Measurements from ENCODE around the gene MLLT10.
"Not testable (repeated sequence)": the region's sequence is repeated elsewhere in the genome, so short reads cannot be mapped to it uniquely, and the experiment has no call there.

MLLT10 gene

GRCh38 chr10:21628645-21629044 lies 94.6 kb downstream of the MLLT10 start:
- DNase-seq (ENCODE audit: low read depth in 1 of 2, low spot score in 1 of 2) = not testable (repeated sequence)

- DNase-seq (ENCODE audit: low read depth in 1 of 2, low spot score in 1 of 2) = no peak
These were observed 100.8 kb downstream of the MLLT10 start for GRCh38 chr10:21634599-21635365.

DNA sequence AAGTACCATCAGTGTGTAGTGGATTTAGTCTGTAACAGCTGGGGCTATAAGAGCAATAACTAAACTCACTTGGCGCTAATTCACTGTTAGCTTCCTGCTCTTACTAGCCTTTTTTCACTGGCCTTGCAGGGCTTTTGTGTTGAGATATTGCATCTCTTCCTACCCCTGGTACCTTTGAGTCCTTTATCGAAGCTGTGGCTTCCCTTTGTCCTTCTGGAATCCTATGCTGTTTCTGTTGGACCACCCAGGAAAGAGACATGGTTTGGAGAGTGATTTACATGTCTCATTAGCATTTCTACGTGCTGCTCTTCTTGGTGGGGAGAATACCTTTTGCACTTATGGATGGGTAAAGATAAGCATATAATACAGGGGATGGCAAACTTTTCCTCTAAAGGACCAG lies 103.8 kb downstream of the MLLT10 start:
- DNase-seq (ENCODE audit: low read depth in 1 of 2, low spot score in 1 of 2) = no peak

DNA sequence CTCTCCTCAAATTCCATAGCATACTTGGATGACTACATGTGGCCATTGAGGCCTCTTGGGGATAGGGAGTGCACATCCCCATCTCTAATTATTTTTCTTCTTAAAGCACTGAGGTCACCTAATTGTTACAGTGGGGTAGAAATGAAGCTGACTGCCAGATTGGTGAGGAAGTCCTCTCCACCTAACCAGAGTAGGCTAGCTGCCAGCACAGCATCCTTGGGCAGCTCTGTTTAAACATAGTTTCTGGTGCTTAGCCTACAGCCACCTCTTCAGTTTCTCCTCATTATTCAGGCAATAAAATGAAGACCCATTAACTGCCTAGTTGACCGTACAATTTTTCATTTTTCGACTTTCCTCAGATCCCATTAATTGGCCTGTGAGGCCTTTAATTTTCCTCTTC lies 104.6 kb downstream of the MLLT10 start:
- DNase-seq (ENCODE audit: low read depth in 1 of 2, low spot score in 1 of 2) = no peak

DNA sequence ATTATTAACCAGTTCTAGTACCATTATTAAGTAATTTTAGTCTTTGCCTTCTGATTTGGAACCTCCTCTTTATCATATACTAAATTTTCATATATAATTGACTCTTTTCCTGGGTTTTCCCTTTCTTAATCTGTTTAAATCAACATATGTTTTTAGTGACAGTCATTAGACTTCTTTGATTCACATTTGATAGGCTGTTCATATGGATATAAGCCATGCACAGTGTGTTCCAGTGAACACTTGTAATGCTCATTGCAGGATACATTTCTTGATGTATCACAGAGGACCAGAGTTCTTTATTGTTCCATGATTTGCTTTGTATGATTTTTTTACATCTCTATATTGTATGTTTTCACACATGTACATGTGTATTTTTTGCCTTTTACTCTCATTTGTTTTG lies 114.0 kb downstream of the MLLT10 start:
- DNase-seq (ENCODE audit: low read depth in 1 of 2, low spot score in 1 of 2) = no peak

DNA sequence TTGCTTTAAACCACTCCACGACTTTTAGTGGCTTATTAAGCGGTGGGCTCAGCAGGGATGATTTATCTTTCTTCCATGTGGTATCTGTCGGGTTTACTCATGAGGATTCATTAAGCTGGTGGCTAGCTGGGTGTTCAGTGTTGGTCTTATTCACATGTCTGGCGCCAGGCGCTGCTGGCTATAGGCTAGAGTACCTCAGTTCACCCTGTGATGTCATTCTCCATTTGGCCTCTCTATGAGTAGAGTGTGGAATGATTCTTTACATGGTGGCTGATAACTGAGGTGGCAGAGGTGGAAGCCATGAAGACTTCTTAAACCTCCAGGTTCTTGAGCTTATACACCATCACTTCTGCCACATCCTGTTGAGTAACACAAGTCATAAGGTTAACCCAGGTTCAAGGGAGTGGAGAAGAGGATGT lies 115.4 kb downstream of the MLLT10 start:
- no peak for DNase-seq (ENCODE audit: low read depth in 1 of 2, low spot score in 1 of 2)

GRCh38 chr10:21650353-21650752 lies 116.3 kb downstream of the MLLT10 start:
- DNase-seq (ENCODE audit: low read depth in 1 of 2, low spot score in 1 of 2) = no peak

GRCh38 chr10:21655236-21655635 lies 121.2 kb downstream of the MLLT10 start:
- no peak for DNase-seq (ENCODE audit: low read depth in 1 of 2, low spot score in 1 of 2)

- DNase-seq (ENCODE audit: low read depth in 1 of 2, low spot score in 1 of 2) = no peak
These were observed 121.7 kb downstream of the MLLT10 start for GRCh38 chr10:21655687-21656086.

DNA sequence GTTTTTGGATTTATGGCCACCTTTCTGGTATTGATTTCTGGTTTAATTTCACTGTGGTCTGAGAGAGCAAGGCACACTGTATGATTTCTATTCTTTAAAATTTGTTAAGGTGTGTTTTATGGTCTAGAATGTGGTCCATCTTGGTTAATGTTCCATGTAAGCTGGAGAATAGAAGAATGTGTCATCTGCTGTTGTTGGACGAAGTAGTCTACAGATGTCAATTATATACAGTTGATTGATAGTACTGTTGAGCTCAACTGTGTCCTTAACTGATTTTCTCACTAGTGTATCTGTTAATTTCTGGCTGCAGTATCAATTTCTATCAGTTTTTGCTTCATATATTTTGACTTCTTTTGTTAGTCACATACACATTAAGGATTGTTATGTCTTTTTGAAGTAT lies 127.1 kb downstream of the MLLT10 start:
- no peak for DNase-seq (ENCODE audit: low read depth in 1 of 2, low spot score in 1 of 2)

- DNase-seq (ENCODE audit: low read depth in 1 of 2, low spot score in 1 of 2) = no peak
These were observed 127.9 kb downstream of the MLLT10 start for GRCh38 chr10:21661935-21662334.

DNA sequence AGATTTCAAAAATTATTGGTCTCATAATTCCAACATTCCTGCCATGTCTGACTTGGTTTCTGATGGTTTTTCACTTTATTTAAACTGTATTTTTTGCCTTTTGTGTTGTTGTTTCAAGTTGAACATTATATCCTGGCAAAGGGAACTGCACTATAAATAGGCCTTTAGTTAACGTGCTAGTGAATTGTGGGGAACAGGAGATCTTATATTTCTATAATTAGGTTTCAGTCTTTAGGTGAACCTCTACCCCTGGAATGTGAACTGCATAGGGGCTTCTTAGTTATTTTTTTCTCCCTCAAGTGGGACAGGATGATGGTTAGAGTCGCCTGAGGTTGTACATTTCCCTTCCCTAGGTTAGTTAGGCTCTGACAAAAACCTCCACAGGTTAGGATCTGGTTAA lies 128.6 kb downstream of the MLLT10 start:
- no peak for DNase-seq (ENCODE audit: low read depth in 1 of 2, low spot score in 1 of 2)

- no peak for DNase-seq (ENCODE audit: low read depth in 1 of 2, low spot score in 1 of 2)
These were observed 134.8 kb downstream of the MLLT10 start for GRCh38 chr10:21668831-21669230.

- no peak for DNase-seq (ENCODE audit: low read depth in 1 of 2, low spot score in 1 of 2)
These were observed 136.4 kb downstream of the MLLT10 start for GRCh38 chr10:21670391-21670790.

GRCh38 chr10:21673668-21674067 lies 139.6 kb downstream of the MLLT10 start:
- DNase-seq (ENCODE audit: low read depth in 1 of 2, low spot score in 1 of 2) = no peak

GRCh38 chr10:21675157-21675796 lies 141.2 kb downstream of the MLLT10 start:
- peak in 1 of 2 donors; percentile 5 for DNase-seq (ENCODE audit: low read depth in 1 of 2, low spot score in 1 of 2)

GRCh38 chr10:21677551-21677950 lies 143.5 kb downstream of the MLLT10 start:
- no peak for DNase-seq (ENCODE audit: low read depth in 1 of 2, low spot score in 1 of 2)

GRCh38 chr10:21681156-21681555 lies 147.1 kb downstream of the MLLT10 start:
- no peak for DNase-seq (ENCODE audit: low read depth in 1 of 2, low spot score in 1 of 2)

- DNase-seq (ENCODE audit: low read depth in 1 of 2, low spot score in 1 of 2) = no peak
These were observed 153.4 kb downstream of the MLLT10 start for GRCh38 chr10:21687266-21688008.

DNA sequence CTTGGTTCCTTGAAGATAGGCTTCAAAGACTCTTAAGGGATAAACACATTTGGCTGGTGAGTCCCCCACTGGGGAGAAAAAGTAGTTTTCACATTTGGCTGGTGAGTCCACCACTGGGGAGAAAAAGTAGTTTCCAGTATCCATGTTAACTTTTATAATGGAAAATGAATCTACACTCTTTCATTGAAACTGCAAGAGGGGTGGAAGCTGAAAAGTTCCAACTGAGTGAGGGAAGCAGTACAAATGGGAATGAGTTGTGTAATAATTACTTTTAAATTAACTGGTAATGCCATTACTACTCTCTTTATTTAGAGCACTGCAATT lies 153.9 kb downstream of the MLLT10 start:
- no peak for DNase-seq (ENCODE audit: low read depth in 1 of 2, low spot score in 1 of 2)

DNA sequence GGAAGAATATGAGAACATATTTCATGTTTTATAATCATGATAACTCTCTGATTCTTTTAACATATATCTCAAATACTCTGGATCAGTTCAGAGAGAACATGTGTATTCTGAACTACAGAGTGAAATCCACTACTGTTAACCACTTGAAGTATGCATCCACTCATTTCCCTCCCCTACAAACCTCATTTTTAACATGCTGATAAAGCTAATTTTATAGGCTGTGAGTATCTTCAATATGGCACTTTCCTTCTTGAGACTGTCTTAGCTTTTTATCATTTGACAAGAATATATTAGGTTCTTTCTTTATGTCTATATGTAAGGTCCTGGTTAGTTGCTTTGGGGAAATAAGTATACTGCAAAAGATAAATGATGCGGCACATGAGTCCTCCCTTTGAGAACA lies 154.8 kb downstream of the MLLT10 start:
- DNase-seq (ENCODE audit: low read depth in 1 of 2, low spot score in 1 of 2) = no peak

GRCh38 chr10:21689881-21690280 lies 155.8 kb downstream of the MLLT10 start:
- no peak for DNase-seq (ENCODE audit: low read depth in 1 of 2, low spot score in 1 of 2)

Data from stimulated activated CD4-positive, alpha-beta T cell treated with anti-CD3 and anti-CD28 coated beads, Interleukin-15, amount 100 ng/mL, for 1 hour (primary cell).